Adrenal gland (tissue), 12 donors: Measurements from ENCODE around the gene TPRG1L. TPM values are rescaled to one million over a fixed set of nuclear protein-coding genes. Genes with fewer than 3 reads are reported as not detected.

ENCODE experiments used
- DNase-seq, 7 donors: peaks; one replicate each; pipeline ENCODE4 v3.0.0-alpha.2; 2019 to 2020
- H3K27ac ChIP-seq, 5 donors: fragments of 200-600 bp; sonication (generic) in 4 of 5; 1 replicate in 3 of 5; 2 replicates in 2 of 5; pipeline versions ENCODE4 v1.5.1 to v1.8.0; 2016 to 2020; ENCODE audit warnings: mild to moderate bottlenecking in 1 of 5
- H3K27me3 ChIP-seq: fragments of 200-600 bp; 2 replicates; pipeline ENCODE4 v1.8.0; 2021
- H3K36me3 ChIP-seq, 2 donors: fragments of 200-600 bp; replicated peaks in 1 of 2; 1 replicate in 1 of 2; 2 replicates in 1 of 2; pipeline versions ENCODE4 v1.5.1 to v1.8.0; 2018 to 2022
- H3K4me1 ChIP-seq, 2 donors: fragments of 200-600 bp; replicated peaks in 1 of 2; 1 replicate in 1 of 2; 2 replicates in 1 of 2; pipeline versions ENCODE4 v1.5.1 to v1.8.0; 2018 to 2021
- H3K4me3 ChIP-seq, 4 donors: fragments of 200-600 bp; sonication (generic) in 3 of 4; one replicate each; pipeline ENCODE4 v1.5.1; 2016 to 2018
- H3K9me3 ChIP-seq, 3 donors: fragments of 200-600 bp; sonication (generic) in 1 of 3; replicated peaks in 1 of 3; 1 replicate in 2 of 3; 2 replicates in 1 of 3; pipeline versions ENCODE4 v1.5.1 to v1.8.0; 2016 to 2021
- CTCF ChIP-seq, 6 experiments: fragments of 450-650 bp in 4 of 6; fragments of 200-600 bp in 2 of 6; sonication (generic) in 1 of 6; IDR thresholded peaks; 1 replicate in 5 of 6; 2 replicates in 1 of 6; pipeline versions ENCODE4 v1.5.1 to v1.8.0; 2016 to 2021; ENCODE audit warnings: antibody characterized with exemption in 6 of 6, mild to moderate bottlenecking in 2 of 6, moderate library complexity in 1 of 6
- POLR2A ChIP-seq, 2 donors: fragments of 450-650 bp; IDR thresholded peaks; one replicate each; pipeline ENCODE4 v1.6.1; 2017; ENCODE audit warnings: antibody characterized with exemption in 2 of 2, mild to moderate bottlenecking in 2 of 2, moderate library complexity in 1 of 2
- WGBS, 4 donors: extraction: QIAGEN DNeasy Blood & Tissue Kit in 2 of 4; methylation state at CpG; one replicate each; pipeline versions ENCODE4 v1.1.5 to v1.1.7; 2013 to 2017; 5-methylcytosine and 5-hydroxymethylcytosine counted together
- intact Hi-C, 2 donors: fragments of 100-400 bp; cut with DNase I; formaldehyde crosslinking; loops; one replicate each; pipeline versions ENCODE4 v1.14.1 to v1.15.0; 2022 to 2023
- polyA plus RNA-seq, 3 donors: library from polyadenylated mRNA; stranded (reverse); fragments of 200-250 nt in 2 of 3; fragments of 350-450 nt in 1 of 3; fragmentation: Illumina TruSeq in 1 of 3; extraction: RNeasy Lipid Tissue Mini Kit (QIAGEN cat#74804) in 1 of 3; gene quantifications; one replicate each; pipeline ENCODE4 v1.2.3, GENCODE V29; 2013 to 2014
- total RNA-seq, 9 donors: library from RNA; depleted of rRNA in 4 of 9; stranded (reverse); fragments of >200 nt in 4 of 9; fragments of 120-200 nt in 1 of 9; fragmentation: NEBNext Ultra II Directional in 1 of 9; extraction: Animal tissue kit (Norgen Biotek cat#: 25700) in 1 of 9; gene quantifications; one replicate each; pipeline versions ENCODE4 v1.1.0 to v1.2.4, GENCODE V29; 2013 to 2023
- donor health status: healthy with polysubstance abuse.
- donor health status: Bipolar disorder and iron deficiency.
- donor health status: DM: yes; HTN: yes; CAD: no.
- donor health status: DM: no; HTN: no; CAD: no.
- donor health status: DM: no; HTN: no; CAD: no.
- donor health status: DM: yes; HTN: yes; CAD: no.

TPRG1L gene
- total and polyA plus RNA-seq, 12 donors: 15.8 to 52.1 (median 41.4) TPM

GRCh38 chr1:3657096-3657475 lies 32.3 kb downstream of the TPRG1L start:
- WGBS, 4 donors: 74 to 83% (median 80%) methylated on average over 5 to 6 of the region's 6 CpGs
- H3K4me1 ChIP-seq: peaks cover 0 to 6% of the 10 kb centered on the region in 2 donors
- intact Hi-C loops: no loop called here
- H3K36me3 ChIP-seq: no peaks in the 10 kb centered on the region
- no peak for DNase-seq
- no peak overlapping the region for H3K27ac ChIP-seq
- no peaks in the 10 kb centered on the region for H3K9me3 ChIP-seq
- H3K27me3 ChIP-seq: peaks cover 19% of the 10 kb centered on the region
- TF ChIP-seq CTCF (IDR thresholded peaks at IDR 0.05) (no peak), POLR2A (IDR thresholded peaks at IDR 0.05) (no peak)
- H3K4me3 ChIP-seq: no peak overlapping the region

GRCh38 chr1:3657578-3658230 lies 32.9 kb downstream of the TPRG1L start:
- Histone ChIP-seq H3K9me3 (no peaks in the 10 kb centered on the region), H3K36me3 (no peaks in the 10 kb centered on the region), H3K4me3 (no peak overlapping the region), H3K27me3 (peaks cover 13% of the 10 kb centered on the region), H3K27ac (no peak overlapping the region), H3K4me1 (peaks cover 0 to 2% of the 10 kb centered on the region in 2 donors)
- TF ChIP-seq POLR2A (IDR thresholded peaks at IDR 0.05): no peak
- TF ChIP-seq CTCF (IDR thresholded peaks at IDR 0.05): no peak
- intact Hi-C loops: no loop called here
- WGBS, 4 donors: 78 to 84% (median 81%) methylated on average over 20 to 26 of the region's 26 CpGs
- DNase-seq: no peak

GRCh38 chr1:3658231-3658615 lies 33.4 kb downstream of the TPRG1L start:
- Histone ChIP-seq H3K9me3 (no peaks in the 10 kb centered on the region), H3K27me3 (peaks cover 8% of the 10 kb centered on the region), H3K27ac (no peak overlapping the region), H3K36me3 (no peaks in the 10 kb centered on the region), H3K4me3 (no peak overlapping the region), H3K4me1 (no peaks in the 10 kb centered on the region)
- no peak for DNase-seq
- WGBS, 4 donors: 56 to 69% (median 62%) methylated on average over 14 of the region's 14 CpGs
- intact Hi-C loops: no loop called here
- no peak for TF ChIP-seq CTCF (IDR thresholded peaks at IDR 0.05)
- TF ChIP-seq POLR2A (IDR thresholded peaks at IDR 0.05): no peak

GRCh38 chr1:3659093-3659492 lies 34.3 kb downstream of the TPRG1L start:
- no peak for DNase-seq
- no peak overlapping the region for H3K27ac ChIP-seq
- no peaks in the 10 kb centered on the region for H3K36me3 ChIP-seq
- WGBS, 4 donors: 80 to 92% (median 85%) methylated on average over 15 of the region's 15 CpGs
- no peaks in the 10 kb centered on the region for H3K4me1 ChIP-seq
- intact Hi-C loops: no loop called here
- TF ChIP-seq POLR2A (IDR thresholded peaks at IDR 0.05): no peak
- TF ChIP-seq CTCF (IDR thresholded peaks at IDR 0.05): no peak
- H3K9me3 ChIP-seq: no peaks in the 10 kb centered on the region
- no peak overlapping the region for H3K4me3 ChIP-seq
- H3K27me3 ChIP-seq: peaks cover under 1% of the 10 kb centered on the region
